HepG2 (cell line): Measurements from ENCODE around the gene CABLES1. TPM values are rescaled to one million over a fixed set of nuclear protein-coding genes. Genes with fewer than 3 reads are reported as not detected.
A peak's percentile ranks its signal among the peaks of the same experiment; 100 is the strongest.
"Not testable (repeated sequence)": the region's sequence is repeated elsewhere in the genome, so short reads cannot be mapped to it uniquely, and the experiment has no call there.

Experiments
- ATAC-seq: fragments of 200-7000 bp; cut with Tn5 transposase; 3 replicates; pipeline ENCODE4 v1.9.1; 2020; ENCODE audit warnings: mild to moderate bottlenecking, moderate library complexity
- BruUV-seq: library from RNA; stranded (reverse); fragments of 400-500 nt; replicated peaks from 2 replicates; lab custom pipeline; 2021; lab: Mats Ljungman, UMichigan
- CTCF ChIA-PET: fragments of 300-600 bp; formaldehyde crosslinking; extraction: SDS; loops from one replicate; lab custom pipeline; 2021; ENCODE audit warnings: low total read pairs, inconsistent platforms, low intra/inter-chr PET ratio; lab: Yijun Ruan, JAX
- POLR2A ChIA-PET: fragments of 350-600 bp; sonication (Branson Sonifier 250); formaldehyde crosslinking; loops from one replicate; lab custom pipeline; 2020; ENCODE audit warnings: antibody characterized with exemption, inconsistent platforms; lab: Yijun Ruan, JAX
- DNase-seq: peaks from one replicate; pipeline ENCODE4 v3.0.0-alpha.2; 2015; ENCODE audit warnings: low spot score
- FAIRE-seq: peaks from 3 replicates; lab custom pipeline; 2011; peaks lifted over from hg19 to GRCh38; lab: Jason Lieb, UNC
- H2AFZ ChIP-seq: one replicate; pipeline ENCODE4 v1.6.1; 2011; ENCODE audit warnings: low read length, inconsistent platforms
- H3K27ac ChIP-seq: fragments of 300-600 bp; 3 replicates; pipeline ENCODE4 v1.8.0; 2011; ENCODE audit warnings: mixed run types, mild to moderate bottlenecking, mixed read lengths, low read length, inconsistent platforms; ENCODE audit not compliant: insufficient read depth; ENCODE audit errors: extremely low read length
- H3K27me3 ChIP-seq, 2 experiments: fragments of 200-600 bp in 1 of 2; 2 replicates in 1 of 2; 3 replicates in 1 of 2; pipeline versions ENCODE4 v1.6.0 to v1.8.0; 2011; ENCODE audit warnings: low read length in 2 of 2, mild to moderate bottlenecking in 2 of 2, moderate library complexity in 2 of 2, inconsistent platforms in 1 of 2; ENCODE audit not compliant: insufficient read depth in 2 of 2, control insufficient read depth in 1 of 2
- H3K36me3 ChIP-seq, 2 experiments: fragments of 200-600 bp in 1 of 2; replicated peaks in 1 of 2; 2 replicates in 1 of 2; 3 replicates in 1 of 2; pipeline versions ENCODE4 v1.5.1 to v1.8.0; 2011; ENCODE audit warnings: low read length in 2 of 2, inconsistent platforms in 1 of 2; ENCODE audit not compliant: insufficient read depth in 2 of 2, control insufficient read depth in 1 of 2
- H3K4me1 ChIP-seq: 2 replicates; pipeline ENCODE4 v1.5.1; 2012; ENCODE audit warnings: low read length, inconsistent platforms; ENCODE audit not compliant: insufficient read depth
- H3K4me2 ChIP-seq: 2 replicates; pipeline ENCODE4 v1.6.0; 2011; ENCODE audit warnings: low read depth, low read length, inconsistent platforms
- H3K4me3 ChIP-seq, 3 experiments: fragments of 200-600 bp in 1 of 3; sonication (generic), shearing (Covaris generic) in 1 of 3; replicated peaks in 1 of 3; 2 replicates each; pipeline ENCODE4 v1.5.1; 2011 to 2016; ENCODE audit warnings: low read length in 3 of 3, inconsistent platforms in 2 of 3, low read depth in 2 of 3, mild to moderate bottlenecking in 2 of 3, control low read depth in 1 of 3, mixed read lengths in 1 of 3; ENCODE audit not compliant: insufficient read depth in 1 of 3
- H3K79me2 ChIP-seq: one replicate; pipeline ENCODE4 v1.6.1; 2011; ENCODE audit warnings: low read length, inconsistent platforms; ENCODE audit not compliant: insufficient read depth
- H3K9ac ChIP-seq: 2 replicates; pipeline ENCODE4 v1.6.0; 2011; ENCODE audit warnings: mild to moderate bottlenecking, low read depth, low read length, inconsistent platforms; ENCODE audit not compliant: insufficient read depth
- H3K9me3 ChIP-seq: 2 replicates; pipeline ENCODE4 v1.5.1; 2012; ENCODE audit warnings: mild to moderate bottlenecking, low read length
- H4K20me1 ChIP-seq: 2 replicates; pipeline ENCODE4 v1.6.0; 2011; ENCODE audit warnings: inconsistent platforms, mild to moderate bottlenecking, low read length, moderate library complexity; ENCODE audit not compliant: insufficient read depth
- ESRRA ChIP-seq: sonication (generic); formaldehyde crosslinking; IDR thresholded peaks from 2 replicates; pipeline ENCODE4 v1.5.1; 2020; ENCODE audit warnings: mild to moderate bottlenecking, low read depth, missing genetic modification reagents
- HNF4A ChIP-seq: sonication (generic); formaldehyde crosslinking; IDR thresholded peaks from 2 replicates; pipeline ENCODE4 v1.4.0; 2020; ENCODE audit warnings: missing genetic modification reagents
- LCORL ChIP-seq, 2 experiments: fragments of 450-650 bp in 1 of 2; sonication (generic) in 1 of 2; formaldehyde crosslinking in 1 of 2; IDR thresholded peaks; 2 replicates each; pipeline versions ENCODE4 v1.5.0 to v1.6.1; 2017 to 2020; ENCODE audit warnings: antibody characterized with exemption in 1 of 2, missing genetic modification reagents in 1 of 2
- NR2C2 ChIP-seq: sonication (generic); formaldehyde crosslinking; IDR thresholded peaks from 2 replicates; pipeline ENCODE4 v1.4.0; 2020; ENCODE audit warnings: missing genetic modification reagents, mild to moderate bottlenecking, moderate library complexity, borderline replicate concordance
- NR2F2 ChIP-seq: IDR thresholded peaks from 2 replicates; pipeline ENCODE4 v1.6.1; 2012; ENCODE audit warnings: low read depth, inconsistent platforms, borderline replicate concordance
- NR2F6 ChIP-seq, 2 experiments: IDR thresholded peaks; 2 replicates each; pipeline ENCODE4 v1.6.1; 2016; ENCODE audit warnings: antibody characterized with exemption in 1 of 2, mild to moderate bottlenecking in 1 of 2
- PITX1 ChIP-seq: sonication (generic); formaldehyde crosslinking; IDR thresholded peaks from 2 replicates; pipeline ENCODE4 v1.5.1; 2020; ENCODE audit warnings: mild to moderate bottlenecking, missing genetic modification reagents
- RARA ChIP-seq: IDR thresholded peaks from 2 replicates; pipeline ENCODE4 v1.6.1; 2016; ENCODE audit warnings: missing genetic modification reagents, missing compliant biosample characterization
- RXRA ChIP-seq: sonication (generic); formaldehyde crosslinking; IDR thresholded peaks from 2 replicates; pipeline ENCODE4 v1.5.1; 2020; ENCODE audit warnings: missing genetic modification reagents
- SALL1 ChIP-seq: sonication (generic); formaldehyde crosslinking; IDR thresholded peaks from 2 replicates; pipeline ENCODE4 v1.8.0; 2022; ENCODE audit warnings: mild to moderate bottlenecking, missing genetic modification reagents
- SKI ChIP-seq: fragments of 450-650 bp; IDR thresholded peaks from one replicate; pipeline ENCODE4 v1.6.1; 2018; ENCODE audit warnings: mild to moderate bottlenecking; ENCODE audit not compliant: partially characterized antibody
- WGBS: methylation state at CpG from one replicate; pipeline ENCODE4 v1.1.6; 2017; ENCODE audit warnings: low lambda C conversion rate; 5-methylcytosine and 5-hydroxymethylcytosine counted together
- in situ Hi-C: cut with HindIII; loops from 2 replicates; pipeline ENCODE4 v1.10.0; 2017; ENCODE audit warnings: low pct_unique_long_range_greater_than_20kb; ENCODE audit not compliant: extremely low pct_ligation_motif_present
- intact Hi-C: fragments of 100-400 bp; cut with micrococcal nuclease; formaldehyde crosslinking; loops from one replicate; pipeline ENCODE4 v1.10.0; 2022; ENCODE audit not compliant: unreplicated experiment
- polyA plus RNA-seq, 8 experiments: library from polyadenylated mRNA; depleted of rRNA in 3 of 8; stranded (reverse) in 7 of 8; unstranded in 1 of 8; fragments of >200 nt; fragmentation: Illumina TruSeq in 4 of 8; extraction: Trizol in 4 of 8; gene quantifications; 2 replicates each; pipeline versions ENCODE4 v1.2.1 to v1.2.3, GENCODE V29; 2011 to 2016; ENCODE audit warnings: low read depth in 4 of 8, missing spikeins in 1 of 8, mixed read lengths in 1 of 8; ENCODE audit not compliant: insufficient read depth in 1 of 8
- total RNA-seq, 5 experiments: library from RNA; depleted of rRNA; stranded (reverse); fragments of >200 nt; fragmentation: Illumina TruSeq; extraction: Trizol; gene quantifications; 2 replicates each; pipeline ENCODE4 v1.2.3, GENCODE V29; 2016; ENCODE audit warnings: low read depth in 1 of 5
- TF ChIP-seq, protein P1 (sequence below): sonication (generic); formaldehyde crosslinking; IDR thresholded peaks from 2 replicates; pipeline ENCODE4 v1.4.0; 2020; ENCODE audit warnings: missing genetic modification reagents
- TF ChIP-seq, protein P2 (sequence below): sonication (generic); formaldehyde crosslinking; IDR thresholded peaks from 2 replicates; pipeline ENCODE4 v1.4.0; 2020; ENCODE audit warnings: missing genetic modification reagents, mild to moderate bottlenecking, borderline replicate concordance

CABLES1 gene
- total and polyA plus RNA-seq, 2 of the 13 experiments (the other 11 are each of a cell fraction or from before 2014, with no cell fraction given) = 14.7 to 25.8 TPM

DNA sequence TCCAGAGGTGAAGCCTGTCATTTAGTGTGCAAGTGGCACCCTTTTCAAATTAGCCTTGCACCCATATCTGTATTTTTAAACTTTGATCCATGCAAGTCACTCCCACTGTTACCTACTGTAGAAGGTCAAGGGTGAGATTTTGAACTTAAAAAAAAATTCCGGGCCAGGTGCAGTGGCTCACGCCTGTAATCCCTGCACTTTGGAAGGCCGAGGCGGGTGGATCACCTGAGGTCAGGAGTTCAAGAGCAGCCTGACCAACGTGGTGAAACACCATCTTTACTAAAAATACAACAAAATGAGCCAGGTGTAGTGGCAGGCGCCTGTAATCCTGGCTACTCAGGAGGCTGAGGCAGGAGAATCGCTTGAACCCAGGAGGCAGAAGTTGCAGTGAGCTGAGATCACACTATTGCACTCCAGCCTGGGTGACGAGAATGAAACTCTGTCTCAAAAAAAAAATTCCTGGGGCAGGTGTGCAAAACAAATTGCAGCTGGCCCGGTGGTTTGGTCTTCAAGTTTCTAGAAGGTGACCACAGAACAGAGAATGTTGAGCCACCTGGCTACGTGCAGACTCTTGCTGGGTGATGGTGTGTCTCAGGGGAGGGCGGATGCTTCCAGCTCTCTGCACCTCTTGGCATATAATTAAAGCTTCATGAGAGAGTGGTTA lies 106.7 kb downstream of the CABLES1 start:
- in situ Hi-C loops; TF ChIP-seq LCORL (IDR thresholded peaks at IDR 0.05): not testable (repeated sequence)
- H3K4me1 ChIP-seq = peaks cover 14% of the 10 kb centered on the region
- TF ChIP-seq RARA (peak; percentile 72), SKI (peak; percentile 50), LCORL (CRISPR knock-in tag; IDR thresholded peaks at IDR 0.05) (peak; percentile 58; the same call in 1 of the 2 replicates), HNF4A (peak; percentile 69), NR2C2 (peak; percentile 49), NR2F6 (IDR thresholded peaks at IDR 0.05) (peak; percentile 53; the same call in 1 of the 2 replicates), NR2F6 (CRISPR knock-in tag; IDR thresholded peaks at IDR 0.05) (peak; percentile 43; the same call in 1 of the 2 replicates), RXRA (peak; percentile 46; the same call in 1 of the 2 replicates), ESRRA (CRISPR knock-in tag) (peak; percentile 42; the same call in 1 of the 2 replicates), PITX1 (CRISPR knock-in tag) (peak; percentile 36; the same call in 1 of the 2 replicates), NR2F2 (peak; percentile 50; the same call in 1 of the 2 replicates), SALL1 (peak; percentile 40)
- TF ChIP-seq, protein P1, sequence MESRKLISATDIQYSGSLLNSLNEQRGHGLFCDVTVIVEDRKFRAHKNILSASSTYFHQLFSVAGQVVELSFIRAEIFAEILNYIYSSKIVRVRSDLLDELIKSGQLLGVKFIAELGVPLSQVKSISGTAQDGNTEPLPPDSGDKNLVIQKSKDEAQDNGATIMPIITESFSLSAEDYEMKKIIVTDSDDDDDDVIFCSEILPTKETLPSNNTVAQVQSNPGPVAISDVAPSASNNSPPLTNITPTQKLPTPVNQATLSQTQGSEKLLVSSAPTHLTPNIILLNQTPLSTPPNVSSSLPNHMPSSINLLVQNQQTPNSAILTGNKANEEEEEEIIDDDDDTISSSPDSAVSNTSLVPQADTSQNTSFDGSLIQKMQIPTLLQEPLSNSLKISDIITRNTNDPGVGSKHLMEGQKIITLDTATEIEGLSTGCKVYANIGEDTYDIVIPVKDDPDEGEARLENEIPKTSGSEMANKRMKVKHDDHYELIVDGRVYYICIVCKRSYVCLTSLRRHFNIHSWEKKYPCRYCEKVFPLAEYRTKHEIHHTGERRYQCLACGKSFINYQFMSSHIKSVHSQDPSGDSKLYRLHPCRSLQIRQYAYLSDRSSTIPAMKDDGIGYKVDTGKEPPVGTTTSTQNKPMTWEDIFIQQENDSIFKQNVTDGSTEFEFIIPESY (CRISPR knock-in tag) = peak; percentile 52; the same call in 1 of the 2 replicates
- TF ChIP-seq, protein P2, sequence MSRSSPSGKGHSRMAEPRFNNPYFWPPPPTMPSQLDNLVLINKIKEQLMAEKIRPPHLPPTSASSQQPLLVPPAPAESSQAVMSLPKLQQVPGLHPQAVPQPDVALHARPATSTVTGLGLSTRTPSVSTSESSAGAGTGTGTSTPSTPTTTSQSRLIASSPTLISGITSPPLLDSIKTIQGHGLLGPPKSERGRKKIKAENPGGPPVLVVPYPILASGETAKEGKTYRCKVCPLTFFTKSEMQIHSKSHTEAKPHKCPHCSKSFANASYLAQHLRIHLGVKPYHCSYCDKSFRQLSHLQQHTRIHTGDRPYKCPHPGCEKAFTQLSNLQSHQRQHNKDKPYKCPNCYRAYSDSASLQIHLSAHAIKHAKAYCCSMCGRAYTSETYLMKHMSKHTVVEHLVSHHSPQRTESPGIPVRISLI (CRISPR knock-in tag) = peak; percentile 67; the same call in 1 of the 2 replicates
- TF ChIP-seq, all 625 proteins: peak for 13; not testable (repeated sequence) for 612
- POLR2A ChIA-PET, FAIRE-seq, H2AFZ ChIP-seq, H3K79me2 ChIP-seq, DNase-seq, H4K20me1 ChIP-seq, ATAC-seq, H3K27ac ChIP-seq, H3K9ac ChIP-seq, CTCF ChIA-PET, H3K9me3 ChIP-seq, H3K27me3 ChIP-seq, H3K4me3 ChIP-seq, BruUV-seq, H3K4me2 ChIP-seq: not testable (repeated sequence)
- WGBS = 58% methylated on average over 10 of the region's 11 CpGs
- intact Hi-C loops = loop anchor here (5.0 kb wide), 1 partner anchor 135 kb away; no protein-coding TSS in a partner anchor
- H3K36me3 ChIP-seq = peaks cover 9 to 38% of the 10 kb centered on the region in 2 experiments
